Mesenchymal stem cell (in vitro differentiated cells and primary cell): ENCODE results near the gene GPSM1.

Source experiments
- DNase-seq: peaks from one replicate; pipeline ENCODE4 v3.0.0-alpha.2; 2013
- H2AFZ ChIP-seq: one replicate; pipeline ENCODE4 v1.6.1; 2013; ENCODE audit warnings: low read depth, mild to moderate bottlenecking, control low read depth, inconsistent platforms, low read length, moderate library complexity
- H2AK5ac ChIP-seq: 2 replicates; pipeline ENCODE4 v1.6.1; 2013; ENCODE audit warnings: low read length, moderate library complexity, mild to moderate bottlenecking, inconsistent platforms; ENCODE audit not compliant: severe bottlenecking
- H2BK120ac ChIP-seq: one replicate; pipeline ENCODE4 v1.6.1; 2013; ENCODE audit warnings: low read depth, mild to moderate bottlenecking, inconsistent platforms, low read length, moderate library complexity
- H2BK12ac ChIP-seq, 2 experiments: one replicate each; pipeline ENCODE4 v1.6.1; 2013; ENCODE audit warnings: inconsistent platforms in 2 of 2, low read length in 2 of 2, mild to moderate bottlenecking in 2 of 2, moderate library complexity in 2 of 2, control low read depth in 1 of 2
- H2BK15ac ChIP-seq: one replicate; pipeline ENCODE4 v1.6.1; 2013; ENCODE audit warnings: mild to moderate bottlenecking, low read depth, inconsistent platforms; ENCODE audit not compliant: poor library complexity, severe bottlenecking
- H2BK5ac ChIP-seq: 2 replicates; pipeline ENCODE4 v1.6.1; 2013; ENCODE audit warnings: low read depth, mild to moderate bottlenecking, low read length, control low read depth, inconsistent platforms; ENCODE audit not compliant: poor library complexity, severe bottlenecking
- H3K14ac ChIP-seq, 2 experiments: one replicate each; pipeline ENCODE4 v1.6.1; 2013; ENCODE audit warnings: inconsistent platforms in 2 of 2, low read length in 2 of 2, control low read depth in 1 of 2, mild to moderate bottlenecking in 1 of 2, moderate library complexity in 1 of 2
- H3K18ac ChIP-seq, 2 experiments: one replicate each; pipeline ENCODE4 v1.6.1; 2013; ENCODE audit warnings: inconsistent platforms in 2 of 2, low read length in 2 of 2, control low read depth in 1 of 2, low read depth in 1 of 2, mild to moderate bottlenecking in 1 of 2
- H3K23ac ChIP-seq, 2 experiments: one replicate each; pipeline ENCODE4 v1.6.1; 2013; ENCODE audit warnings: inconsistent platforms in 2 of 2, low read length in 2 of 2, mild to moderate bottlenecking in 2 of 2, moderate library complexity in 2 of 2, control low read depth in 1 of 2
- H3K27ac ChIP-seq: 2 replicates; pipeline ENCODE4 v1.5.1; 2013; ENCODE audit warnings: mild to moderate bottlenecking, moderate library complexity, low read length, control low read depth, inconsistent platforms; ENCODE audit not compliant: poor library complexity, severe bottlenecking
- H3K27me3 ChIP-seq, 2 experiments: 2 replicates each; pipeline versions ENCODE4 v1.6.1 to v1.7.0; 2013; ENCODE audit warnings: low read length in 2 of 2, mild to moderate bottlenecking in 2 of 2, moderate library complexity in 2 of 2, control low read depth in 1 of 2, inconsistent platforms in 1 of 2; ENCODE audit not compliant: control insufficient read depth in 1 of 2, insufficient read depth in 1 of 2
- H3K36me3 ChIP-seq, 2 experiments: 2 replicates each; pipeline versions ENCODE4 v1.6.1 to v1.7.0; 2013; ENCODE audit warnings: low read length in 2 of 2, control low read depth in 1 of 2, inconsistent platforms in 1 of 2, low read depth in 1 of 2, mild to moderate bottlenecking in 1 of 2; ENCODE audit not compliant: insufficient read depth in 2 of 2, control insufficient read depth in 1 of 2
- H3K4ac ChIP-seq, 2 experiments: one replicate each; pipeline ENCODE4 v1.6.1; 2013; ENCODE audit warnings: inconsistent platforms in 2 of 2, low read length in 2 of 2, mild to moderate bottlenecking in 2 of 2, moderate library complexity in 2 of 2, control low read depth in 1 of 2, low read depth in 1 of 2
- H3K4me1 ChIP-seq: 2 replicates; pipeline ENCODE4 v1.6.1; 2013; ENCODE audit warnings: low read depth, low read length, control low read depth; ENCODE audit not compliant: control insufficient read depth, insufficient read depth
- H3K4me2 ChIP-seq: 2 replicates; pipeline ENCODE4 v1.6.1; 2013; ENCODE audit warnings: low read length, mild to moderate bottlenecking, inconsistent platforms; ENCODE audit not compliant: poor library complexity, severe bottlenecking
- H3K4me3 ChIP-seq, 2 experiments: 2 replicates each; pipeline versions ENCODE4 v1.5.1 to v1.7.0; 2013; ENCODE audit warnings: low read length in 2 of 2, mild to moderate bottlenecking in 2 of 2, control low read depth in 1 of 2, low read depth in 1 of 2; ENCODE audit not compliant: insufficient read depth in 1 of 2
- H3K79me1 ChIP-seq: replicated peaks from 2 replicates; pipeline ENCODE4 v1.6.1; 2013; ENCODE audit warnings: mild to moderate bottlenecking, control low read depth, low read length, inconsistent platforms; ENCODE audit not compliant: poor library complexity, severe bottlenecking
- H3K9ac ChIP-seq: 2 replicates; pipeline ENCODE4 v1.7.0; 2013; ENCODE audit warnings: mild to moderate bottlenecking, low read length, moderate library complexity
- H3K9me3 ChIP-seq: 2 replicates; pipeline ENCODE4 v1.7.0; 2013; ENCODE audit warnings: mild to moderate bottlenecking, low read length; ENCODE audit not compliant: control insufficient read depth
- H4K8ac ChIP-seq: one replicate; pipeline ENCODE4 v1.6.1; 2013; ENCODE audit warnings: inconsistent platforms, mild to moderate bottlenecking, low read length, moderate library complexity
- H4K91ac ChIP-seq: one replicate; pipeline ENCODE4 v1.6.1; 2013; ENCODE audit warnings: mild to moderate bottlenecking, low read length, inconsistent platforms
- WGBS: methylation state at CpG from one replicate; pipeline ENCODE4 v1.1.7; 2013; ENCODE audit warnings: mixed read lengths; 5-methylcytosine and 5-hydroxymethylcytosine counted together

The GPSM1 gene

GRCh38 chr9:136325358-136325757 lies 2.0 kb upstream of the GPSM1 start:
- peak overlapping the region; percentile 45 for H2BK120ac ChIP-seq
- peak overlapping the region; percentile 78 for H4K8ac ChIP-seq
- peaks cover 0 to 16% of the 10 kb centered on the region in 2 experiments for H3K27me3 ChIP-seq
- H3K79me1 ChIP-seq = no peaks in the 10 kb centered on the region
- no peak overlapping the region for H2BK5ac ChIP-seq
- peak overlapping the region; percentile 92 for H2BK15ac ChIP-seq
- peak overlapping the region; percentile 93 to 97 for H3K18ac ChIP-seq
- no peak for DNase-seq
- H2BK12ac ChIP-seq = peak overlapping the region in 1 of 2 experiments; percentile 47
- H3K9me3 ChIP-seq = no peaks in the 10 kb centered on the region
- WGBS = 95% methylated on average over 13 of the region's 13 CpGs
- H3K36me3 ChIP-seq = peaks cover 0 to 9% of the 10 kb centered on the region in 2 experiments
- no peak overlapping the region for H2AFZ ChIP-seq
- no peak overlapping the region for H3K4me3 ChIP-seq
- H3K14ac ChIP-seq = peak overlapping the region in 1 of 2 experiments; percentile 94
- H3K27ac ChIP-seq = no peak overlapping the region
- H3K4me2 ChIP-seq = no peak overlapping the region
- H3K9ac ChIP-seq = peak overlapping the region; percentile 79
- H2AK5ac ChIP-seq = peak overlapping the region; percentile 78
- peak overlapping the region; percentile 99 for H4K91ac ChIP-seq
- H3K4me1 ChIP-seq = peaks cover 44% of the 10 kb centered on the region
- no peak overlapping the region for H3K23ac ChIP-seq
- H3K4ac ChIP-seq = peak overlapping the region; percentile 16 to 98

GRCh38 chr9:136326061-136326760 lies 1.1 kb upstream of the GPSM1 start:
- Histone ChIP-seq H3K14ac (peak overlapping the region in 1 of 2 experiments; percentile 90), H3K9ac (peak overlapping the region; percentile 79), H3K4me1 (peaks cover 53% of the 10 kb centered on the region), H2BK15ac (peak overlapping the region; percentile 99), H2BK12ac (peak overlapping the region; percentile 95 to 99), H3K23ac (peak overlapping the region in 1 of 2 experiments; percentile 56), H3K36me3 (peaks cover 0 to 17% of the 10 kb centered on the region in 2 experiments), H3K27me3 (peaks cover 0 to 16% of the 10 kb centered on the region in 2 experiments), H3K4me3 (no peak overlapping the region), H3K27ac (peak overlapping the region; percentile 92), H3K4ac (peak overlapping the region; percentile 98 to 99), H4K91ac (peak overlapping the region; percentile 99), H2BK5ac (peak overlapping the region; percentile 77), H3K4me2 (peak overlapping the region; percentile 44), H3K79me1 (peaks cover 2% of the 10 kb centered on the region), H3K9me3 (no peaks in the 10 kb centered on the region), H2BK120ac (peak overlapping the region; percentile 99), H2AK5ac (peak overlapping the region; percentile 77), H2AFZ (peak overlapping the region; percentile 58), H3K18ac (peak overlapping the region; percentile 93 to 97), H4K8ac (peak overlapping the region; percentile 99)
- 12% methylated on average over 28 of the region's 28 CpGs for WGBS
- peak; percentile 89 for DNase-seq

- Histone ChIP-seq H3K79me1 (peaks cover 6% of the 10 kb centered on the region), H3K27me3 (peaks cover 0 to 16% of the 10 kb centered on the region in 2 experiments), H2BK5ac (peak overlapping the region; percentile 77), H3K18ac (peak overlapping the region; percentile 93 to 97), H3K4me1 (peaks cover 58% of the 10 kb centered on the region), H3K14ac (peak overlapping the region; percentile 1 to 78), H2BK12ac (peak overlapping the region; percentile 95 to 99), H4K8ac (peak overlapping the region; percentile 99), H2AFZ (peak overlapping the region; percentile 30), H3K4ac (peak overlapping the region; percentile 96 to 99), H2BK120ac (peak overlapping the region; percentile 99), H2BK15ac (peak overlapping the region; percentile 99), H4K91ac (peak overlapping the region; percentile 99), H3K36me3 (peaks cover 0 to 23% of the 10 kb centered on the region in 2 experiments), H3K9ac (peak overlapping the region; percentile 79), H3K4me3 (peak overlapping the region; percentile 12 to 61), H2AK5ac (peak overlapping the region; percentile 42), H3K4me2 (peak overlapping the region; percentile 44), H3K9me3 (no peaks in the 10 kb centered on the region), H3K27ac (peak overlapping the region; percentile 92), H3K23ac (no peak overlapping the region)
- WGBS = 48% methylated on average over 12 of the region's 17 CpGs
- DNase-seq = no peak
Observed at GRCh38 chr9:136326761-136327303, 507 bp upstream of the GPSM1 start.

- Histone ChIP-seq H4K91ac (peak overlapping the region; percentile 91), H3K14ac (peak overlapping the region; percentile 74 to 80), H2BK15ac (peak overlapping the region; percentile 55)
Observed at GRCh38 chr9:136328011-136328621, 777 bp downstream of the GPSM1 start.

More at GRCh38 chr9:136328011-136328621, 777 bp downstream of the GPSM1 start:
- Histone ChIP-seq H3K4me3 (peak overlapping the region; percentile 75 to 96), H2AK5ac (peak overlapping the region; percentile 4), H3K36me3 (peaks cover 0 to 35% of the 10 kb centered on the region in 2 experiments), H2BK5ac (no peak overlapping the region), H3K9ac (peak overlapping the region; percentile 91), H3K9me3 (no peaks in the 10 kb centered on the region), H2BK12ac (peak overlapping the region; percentile 48 to 49), H2BK120ac (peak overlapping the region; percentile 99), H3K18ac (peak overlapping the region; percentile 76), H3K79me1 (peaks cover 9% of the 10 kb centered on the region), H4K8ac (peak overlapping the region; percentile 57), H3K27me3 (peaks cover 0 to 11% of the 10 kb centered on the region in 2 experiments), H3K27ac (peak overlapping the region; percentile 38), H3K4me2 (peak overlapping the region; percentile 66), H3K4me1 (peaks cover 65% of the 10 kb centered on the region), H3K23ac (peak overlapping the region in 1 of 2 experiments; percentile 16), H2AFZ (no peak overlapping the region), H3K4ac (peak overlapping the region; percentile 84 to 90)
- DNase-seq = no peak
- WGBS = 28% methylated on average over 13 of the region's 13 CpGs
